Rectal smooth muscle tissue (tissue), 1 donor: ENCODE data around the gene RFTN2.
"Not testable (repeated sequence)": the region's sequence is repeated elsewhere in the genome, so short reads cannot be mapped to it uniquely, and the experiment has no call there.

Source experiments
- H3K27ac ChIP-seq: one replicate; pipeline ENCODE4 v1.7.0; 2013; ENCODE audit warnings: low read depth, low read length, inconsistent platforms
- H3K27me3 ChIP-seq: one replicate; pipeline ENCODE4 v1.7.0; 2013; ENCODE audit warnings: low read length; ENCODE audit not compliant: control insufficient read depth, insufficient read depth
- H3K36me3 ChIP-seq: one replicate; pipeline ENCODE4 v1.7.0; 2013; ENCODE audit warnings: low read length; ENCODE audit not compliant: control insufficient read depth, insufficient read depth
- H3K4me1 ChIP-seq: one replicate; pipeline ENCODE4 v1.7.0; 2013; ENCODE audit warnings: low read length; ENCODE audit not compliant: control insufficient read depth, insufficient read depth
- H3K4me3 ChIP-seq: one replicate; pipeline ENCODE4 v1.7.0; 2013; ENCODE audit warnings: low read length
- H3K9ac ChIP-seq: one replicate; pipeline ENCODE4 v1.7.0; 2013; ENCODE audit warnings: low read length

Gene RFTN2

DNA sequence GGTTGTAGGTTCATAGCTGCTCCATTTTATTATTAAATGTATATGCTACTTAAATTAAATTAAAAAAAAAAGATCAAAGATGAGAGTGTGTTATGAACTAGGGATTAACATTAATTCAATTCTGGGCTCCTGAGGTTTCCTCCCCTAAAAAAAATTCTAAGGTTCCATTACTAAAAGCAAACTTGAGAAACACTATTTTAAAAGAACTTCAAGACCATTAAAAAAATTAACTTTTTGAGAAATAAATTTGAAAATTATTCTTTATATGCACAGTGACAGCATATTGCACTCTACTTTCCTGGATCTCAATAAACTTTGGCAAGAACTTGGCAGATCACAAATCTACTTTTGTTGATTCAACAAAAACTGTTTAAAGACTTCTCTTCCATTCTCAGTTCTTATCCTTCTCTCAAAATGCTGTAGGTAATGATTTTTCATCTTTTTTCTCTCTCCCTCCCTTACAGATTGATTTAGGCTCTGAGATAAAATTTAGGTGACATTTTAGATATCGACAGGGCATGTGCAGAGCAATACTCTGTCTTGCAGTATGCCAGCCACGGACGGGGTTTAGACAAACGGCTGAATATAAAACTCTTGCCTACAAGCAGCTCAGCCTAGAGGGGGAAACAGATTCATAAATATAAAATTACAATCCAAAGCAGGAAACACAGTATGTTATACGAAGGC is 29.2 kb upstream of the RFTN2 start:
- no peaks in the 10 kb centered on the region for H3K27me3 ChIP-seq
- peak overlapping the region; percentile 70 for H3K27ac ChIP-seq
- H3K4me3 ChIP-seq = peak overlapping the region; percentile 71
- H3K4me1 ChIP-seq = peaks cover 9% of the 10 kb centered on the region
- no peaks in the 10 kb centered on the region for H3K36me3 ChIP-seq
- H3K9ac ChIP-seq = peak overlapping the region; percentile 42

GRCh38 chr2:197700960-197701359 is 25.6 kb upstream of the RFTN2 start:
- Histone ChIP-seq H3K27me3 (no peaks in the 10 kb centered on the region), H3K36me3 (no peaks in the 10 kb centered on the region), H3K27ac (no peak overlapping the region), H3K4me3 (no peak overlapping the region), H3K9ac (no peak overlapping the region), H3K4me1 (no peaks in the 10 kb centered on the region)

- not testable (repeated sequence) for H3K27ac ChIP-seq, H3K36me3 ChIP-seq, H3K27me3 ChIP-seq, H3K9ac ChIP-seq, H3K4me1 ChIP-seq, H3K4me3 ChIP-seq
Measured at GRCh38 chr2:197699724-197700123, 24.3 kb upstream of the RFTN2 start.

DNA sequence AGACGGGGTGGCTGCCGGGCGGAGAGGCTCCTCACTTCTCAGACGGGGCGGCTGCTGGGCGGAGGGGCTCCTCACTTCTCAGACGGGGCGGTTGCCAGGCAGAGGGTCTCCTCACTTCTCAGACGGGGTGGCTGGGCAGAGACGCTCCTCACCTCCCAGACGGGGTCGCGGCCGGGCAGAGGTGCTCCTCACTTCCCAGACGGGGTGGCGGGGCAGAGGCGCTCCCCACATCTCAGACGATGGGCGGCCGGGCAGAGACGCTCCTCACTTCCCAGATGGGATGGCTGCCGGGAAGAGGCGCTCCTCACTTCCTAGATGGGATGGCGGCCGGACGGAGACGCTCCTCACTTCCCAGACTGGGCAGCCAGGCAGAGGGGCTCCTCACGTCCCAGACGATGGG is 21.2 kb upstream of the RFTN2 start:
- H3K27ac ChIP-seq, H3K4me1 ChIP-seq, H3K4me3 ChIP-seq, H3K27me3 ChIP-seq, H3K36me3 ChIP-seq, H3K9ac ChIP-seq: not testable (repeated sequence)

- not testable (repeated sequence) for H3K9ac ChIP-seq, H3K36me3 ChIP-seq, H3K27me3 ChIP-seq, H3K4me3 ChIP-seq, H3K27ac ChIP-seq, H3K4me1 ChIP-seq
Measured at GRCh38 chr2:197695971-197696370, 20.6 kb upstream of the RFTN2 start.

- not testable (repeated sequence) for H3K36me3 ChIP-seq, H3K27me3 ChIP-seq, H3K9ac ChIP-seq, H3K27ac ChIP-seq, H3K4me3 ChIP-seq, H3K4me1 ChIP-seq
Measured at GRCh38 chr2:197695206-197695605, 19.8 kb upstream of the RFTN2 start.

- Histone ChIP-seq H3K9ac (no peak overlapping the region), H3K4me3 (no peak overlapping the region), H3K36me3 (no peaks in the 10 kb centered on the region), H3K27ac (no peak overlapping the region), H3K4me1 (no peaks in the 10 kb centered on the region), H3K27me3 (no peaks in the 10 kb centered on the region)
Measured at GRCh38 chr2:197677483-197677882, 2.1 kb upstream of the RFTN2 start.

- Histone ChIP-seq H3K36me3 (no peaks in the 10 kb centered on the region), H3K27me3 (no peaks in the 10 kb centered on the region), H3K4me3 (no peak overlapping the region), H3K27ac (no peak overlapping the region), H3K4me1 (no peaks in the 10 kb centered on the region), H3K9ac (no peak overlapping the region)
Measured at GRCh38 chr2:197677056-197677455, 1.7 kb upstream of the RFTN2 start.

DNA sequence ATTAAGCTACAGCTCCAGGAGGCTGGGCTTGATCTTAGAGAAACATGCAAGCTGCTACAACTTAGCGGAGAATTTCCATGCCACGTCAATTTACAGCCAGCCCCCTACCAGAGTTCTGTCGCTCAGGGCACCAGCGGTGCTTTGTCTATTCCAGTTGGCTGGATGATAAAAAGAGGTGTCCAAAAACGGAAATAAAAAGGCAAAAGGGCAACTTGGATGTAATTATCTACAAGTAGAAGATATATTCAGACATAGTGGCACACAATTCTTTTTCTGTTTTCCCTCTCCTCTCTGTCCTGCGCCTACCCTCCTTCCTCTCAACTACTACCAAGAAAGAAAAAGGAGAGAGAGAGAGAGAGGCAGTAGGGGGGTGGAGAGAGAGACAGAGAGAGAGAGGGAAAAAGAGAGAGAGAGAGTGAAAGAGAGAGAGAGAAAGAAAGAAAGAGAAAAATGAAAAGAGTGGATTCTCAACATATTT is 363 bp upstream of the RFTN2 start:
- Histone ChIP-seq H3K9ac (no peak overlapping the region), H3K4me1 (no peaks in the 10 kb centered on the region), H3K36me3 (no peaks in the 10 kb centered on the region), H3K4me3 (peak overlapping the region; percentile 44), H3K27me3 (no peaks in the 10 kb centered on the region), H3K27ac (no peak overlapping the region)

DNA sequence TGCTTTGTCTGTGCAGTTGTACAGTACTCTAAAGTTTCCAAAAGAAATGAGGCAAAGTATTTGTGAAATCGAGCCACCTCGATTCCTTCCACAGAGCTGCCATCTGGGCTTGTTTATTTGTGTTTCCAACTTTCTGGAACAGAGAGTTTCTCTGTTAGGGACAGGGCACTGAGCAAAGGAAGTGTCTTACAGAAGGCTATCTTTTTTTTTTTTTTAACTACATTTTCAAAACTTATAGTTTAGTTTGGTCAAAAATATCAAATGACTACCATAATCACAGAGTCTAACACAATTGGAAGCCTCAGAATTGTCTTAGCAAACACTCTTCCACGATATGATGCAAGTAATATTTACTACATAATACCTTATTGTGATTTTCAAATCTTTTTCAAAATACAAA is 796 bp downstream of the RFTN2 start:
- Histone ChIP-seq H3K36me3 (no peaks in the 10 kb centered on the region), H3K4me3 (peak overlapping the region; percentile 1), H3K27ac (no peak overlapping the region), H3K4me1 (no peaks in the 10 kb centered on the region), H3K27me3 (no peaks in the 10 kb centered on the region), H3K9ac (no peak overlapping the region)

- no peak overlapping the region for H3K9ac ChIP-seq
- no peaks in the 10 kb centered on the region for H3K4me1 ChIP-seq
- H3K27me3 ChIP-seq = no peaks in the 10 kb centered on the region
- no peak overlapping the region for H3K4me3 ChIP-seq
- no peak overlapping the region for H3K27ac ChIP-seq
- H3K36me3 ChIP-seq = no peaks in the 10 kb centered on the region
Measured at GRCh38 chr2:197674060-197674459, 1.3 kb downstream of the RFTN2 start.

DNA sequence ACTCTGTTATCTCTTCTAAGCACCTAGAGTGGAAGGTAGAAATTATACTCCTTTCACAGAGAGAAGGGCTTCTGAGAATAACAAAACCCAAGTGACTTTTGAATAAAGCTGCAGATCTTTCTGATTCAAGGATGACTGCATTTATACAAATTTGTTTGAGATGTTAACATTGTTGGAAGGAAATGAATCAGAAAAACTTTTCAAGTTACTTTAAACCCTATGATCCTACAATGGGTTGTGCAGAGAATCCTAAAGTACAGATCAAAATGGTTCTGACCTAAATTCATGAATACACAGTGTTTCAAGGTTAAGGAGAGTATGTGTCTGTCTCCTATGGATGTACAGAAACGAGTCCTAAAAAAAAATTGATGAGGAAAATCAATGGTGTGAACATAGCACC is 1.8 kb downstream of the RFTN2 start:
- Histone ChIP-seq H3K4me1 (no peaks in the 10 kb centered on the region), H3K27ac (no peak overlapping the region), H3K4me3 (peak overlapping the region; percentile 39), H3K9ac (no peak overlapping the region), H3K36me3 (no peaks in the 10 kb centered on the region), H3K27me3 (no peaks in the 10 kb centered on the region)

DNA sequence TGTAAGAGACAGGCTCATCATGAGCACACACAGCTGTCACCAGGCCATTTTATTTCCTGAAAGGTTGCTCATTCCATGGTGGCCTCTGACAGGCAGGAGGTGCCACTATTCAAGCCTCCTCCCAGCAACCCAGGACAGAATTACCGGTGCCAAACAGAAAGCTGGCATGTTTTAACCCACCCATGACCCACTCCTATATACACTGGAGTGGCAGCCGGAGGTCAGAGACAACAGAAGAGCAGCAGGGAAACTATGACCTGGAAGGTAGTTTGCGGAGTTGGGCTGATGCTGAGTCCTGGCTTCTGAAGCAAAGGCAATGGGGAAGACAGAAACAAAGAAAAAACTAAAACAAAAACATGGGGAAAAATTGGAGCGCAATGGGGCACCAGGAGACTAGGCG is 2.3 kb downstream of the RFTN2 start:
- Histone ChIP-seq H3K27me3 (no peaks in the 10 kb centered on the region), H3K4me3 (peak overlapping the region; percentile 39), H3K36me3 (no peaks in the 10 kb centered on the region), H3K4me1 (no peaks in the 10 kb centered on the region), H3K27ac (no peak overlapping the region), H3K9ac (no peak overlapping the region)
